GM12801 (cell line): ENCODE results near the gene GLRX3.

Experiments
- TF ChIP-seq, protein P1 (sequence below): IDR thresholded peaks from one replicate; pipeline ENCODE4 v1.5.1; 2011; ENCODE audit warnings: control low read depth; ENCODE audit not compliant: insufficient read length; ENCODE audit errors: extremely low read depth

GLRX3 gene

DNA sequence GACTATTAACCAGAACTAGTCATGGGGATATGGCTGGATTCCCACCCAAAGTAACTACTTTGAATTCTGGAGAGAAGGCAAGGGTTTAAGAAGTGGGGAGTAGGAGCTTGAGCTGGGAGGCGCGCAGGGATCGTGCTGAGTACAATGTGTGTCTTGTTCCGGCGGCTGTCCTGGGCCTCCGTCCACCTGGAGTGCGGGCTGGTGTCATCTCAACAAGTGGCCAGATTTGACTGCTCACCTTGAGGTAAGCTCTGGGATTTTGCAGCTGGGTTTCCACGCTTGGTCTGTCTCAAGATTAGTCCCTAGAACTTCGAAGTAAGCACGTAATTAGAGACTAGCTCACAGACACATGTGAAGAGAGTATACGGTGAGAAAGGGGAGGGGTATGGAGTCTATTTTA lies 49.4 kb downstream of the GLRX3 start:
- TF ChIP-seq, protein P1, sequence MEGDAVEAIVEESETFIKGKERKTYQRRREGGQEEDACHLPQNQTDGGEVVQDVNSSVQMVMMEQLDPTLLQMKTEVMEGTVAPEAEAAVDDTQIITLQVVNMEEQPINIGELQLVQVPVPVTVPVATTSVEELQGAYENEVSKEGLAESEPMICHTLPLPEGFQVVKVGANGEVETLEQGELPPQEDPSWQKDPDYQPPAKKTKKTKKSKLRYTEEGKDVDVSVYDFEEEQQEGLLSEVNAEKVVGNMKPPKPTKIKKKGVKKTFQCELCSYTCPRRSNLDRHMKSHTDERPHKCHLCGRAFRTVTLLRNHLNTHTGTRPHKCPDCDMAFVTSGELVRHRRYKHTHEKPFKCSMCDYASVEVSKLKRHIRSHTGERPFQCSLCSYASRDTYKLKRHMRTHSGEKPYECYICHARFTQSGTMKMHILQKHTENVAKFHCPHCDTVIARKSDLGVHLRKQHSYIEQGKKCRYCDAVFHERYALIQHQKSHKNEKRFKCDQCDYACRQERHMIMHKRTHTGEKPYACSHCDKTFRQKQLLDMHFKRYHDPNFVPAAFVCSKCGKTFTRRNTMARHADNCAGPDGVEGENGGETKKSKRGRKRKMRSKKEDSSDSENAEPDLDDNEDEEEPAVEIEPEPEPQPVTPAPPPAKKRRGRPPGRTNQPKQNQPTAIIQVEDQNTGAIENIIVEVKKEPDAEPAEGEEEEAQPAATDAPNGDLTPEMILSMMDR, result no peak

DNA sequence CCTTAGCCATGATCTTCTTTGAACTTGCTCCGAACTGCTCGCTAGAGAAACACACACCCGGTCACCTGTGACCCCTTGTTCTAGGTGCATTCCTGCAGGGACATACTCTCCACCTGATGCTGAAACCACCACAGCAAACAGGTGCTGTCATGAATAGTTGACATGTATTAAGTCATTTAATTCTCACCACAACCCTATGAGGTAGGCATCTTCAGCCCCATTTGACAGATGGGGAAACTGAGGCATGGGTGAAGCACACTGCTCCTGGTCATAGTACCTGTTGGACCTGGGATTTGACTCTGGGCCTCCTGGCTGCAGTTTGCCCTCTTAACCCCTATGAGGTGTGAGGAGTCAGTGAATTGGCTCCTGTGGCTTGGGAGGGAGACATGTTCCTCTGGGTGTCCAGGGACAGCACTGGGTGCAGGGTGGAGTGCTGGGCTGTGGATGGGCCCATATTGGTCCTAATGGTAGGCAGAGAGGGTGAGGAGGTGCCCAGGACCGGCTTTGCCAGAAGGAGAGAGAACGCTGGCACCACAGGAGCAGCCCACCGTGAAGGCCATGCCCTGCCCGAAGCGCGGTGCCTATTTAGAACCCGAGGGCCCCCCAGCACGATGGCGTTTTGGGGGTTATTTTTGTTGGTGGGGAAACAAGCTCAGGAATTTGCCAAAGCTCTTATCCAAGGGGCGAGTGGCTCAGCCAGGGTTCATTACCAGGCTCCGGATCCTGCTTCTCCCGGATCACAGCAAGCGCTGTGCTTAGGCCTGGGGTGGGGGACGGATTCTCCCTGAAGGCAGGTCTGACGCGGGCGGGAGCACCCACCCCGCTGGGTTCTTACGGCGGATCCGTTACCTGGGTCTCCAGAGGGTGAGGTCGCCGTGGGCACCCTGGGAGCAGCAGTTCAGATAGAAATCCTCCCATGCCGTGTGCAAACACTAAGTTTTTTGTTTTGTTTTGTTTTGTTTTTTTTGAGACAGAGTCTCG lies 52.3 kb downstream of the GLRX3 start:
- TF ChIP-seq, protein P1, result no peak

DNA sequence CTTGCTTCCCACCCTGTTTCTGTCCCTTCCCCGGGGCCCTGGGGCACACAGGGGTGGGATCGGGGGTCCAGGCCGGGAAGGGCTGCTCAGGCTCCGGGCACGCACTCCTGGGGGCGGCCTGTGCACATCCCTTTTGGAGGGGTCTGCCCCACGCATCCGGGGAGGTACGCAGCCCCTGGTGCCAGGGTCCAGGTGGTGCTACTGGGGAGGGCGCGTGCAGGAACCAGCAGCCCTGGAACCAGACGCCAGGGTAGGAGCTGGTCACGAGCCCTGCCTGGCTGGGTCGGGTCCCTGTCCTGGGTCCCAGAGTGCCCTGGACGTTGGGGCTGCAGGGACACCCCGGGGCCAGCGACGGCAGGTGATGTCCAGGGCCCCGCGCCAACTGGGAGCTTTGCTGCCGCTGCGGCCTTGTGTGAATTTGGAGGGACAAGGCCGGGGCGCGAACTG lies 53.4 kb downstream of the GLRX3 start:
- TF ChIP-seq, protein P1, result no peak

DNA sequence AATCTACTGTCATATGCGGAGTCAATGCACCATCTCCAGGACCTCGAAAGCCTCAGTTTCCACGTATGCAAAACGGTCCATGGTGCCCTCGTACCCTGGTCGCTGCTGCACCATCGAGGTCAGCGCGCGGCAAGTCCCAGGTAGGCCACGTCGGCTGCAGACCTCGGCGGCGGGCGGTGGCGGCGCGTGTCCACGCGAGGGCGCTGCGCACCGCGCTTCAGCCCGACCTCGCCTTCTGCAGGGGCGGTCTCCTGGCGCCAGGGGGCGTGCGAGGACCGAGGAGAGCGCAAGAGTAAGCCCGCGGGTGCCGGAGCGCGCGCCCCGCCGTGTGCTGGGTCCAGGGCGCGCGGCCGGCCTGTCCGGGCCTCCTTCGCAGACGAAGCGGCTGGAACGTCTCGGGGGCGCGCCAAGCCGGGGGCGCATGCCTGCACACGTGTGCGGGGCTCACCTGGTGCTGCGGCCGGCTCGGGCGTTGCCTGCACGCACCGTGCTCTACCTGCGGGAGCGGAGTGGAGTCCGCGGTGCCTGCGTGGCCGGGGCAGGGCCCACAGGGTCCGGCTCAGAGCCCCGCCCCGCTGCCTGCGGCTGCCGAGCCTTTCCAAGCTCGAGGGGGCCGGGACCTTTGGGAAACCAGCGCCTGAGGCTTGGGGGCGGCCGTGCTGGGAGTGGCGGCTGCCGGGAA lies 54.0 kb downstream of the GLRX3 start:
- TF ChIP-seq, protein P1, result no peak

DNA sequence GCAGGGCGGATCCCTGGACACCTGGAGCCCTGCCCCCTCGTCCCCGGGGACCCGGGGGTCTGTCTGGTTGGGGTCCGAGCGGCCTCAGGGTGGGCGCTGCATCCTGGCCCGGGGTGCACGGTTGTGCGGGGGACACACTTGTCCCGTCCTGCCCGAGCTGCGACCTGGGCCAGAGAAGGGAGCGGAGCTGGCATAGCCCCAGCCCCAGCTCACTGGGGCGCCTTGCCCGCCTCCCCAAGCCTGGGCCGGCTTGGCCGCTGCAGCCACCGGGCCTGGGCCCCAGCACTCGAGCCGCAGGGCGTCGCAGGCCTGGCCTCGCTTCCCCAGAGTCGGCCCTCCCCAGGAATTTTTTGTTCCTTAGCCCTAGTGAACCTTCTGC lies 54.5 kb downstream of the GLRX3 start:
- TF ChIP-seq, protein P1, result no peak

DNA sequence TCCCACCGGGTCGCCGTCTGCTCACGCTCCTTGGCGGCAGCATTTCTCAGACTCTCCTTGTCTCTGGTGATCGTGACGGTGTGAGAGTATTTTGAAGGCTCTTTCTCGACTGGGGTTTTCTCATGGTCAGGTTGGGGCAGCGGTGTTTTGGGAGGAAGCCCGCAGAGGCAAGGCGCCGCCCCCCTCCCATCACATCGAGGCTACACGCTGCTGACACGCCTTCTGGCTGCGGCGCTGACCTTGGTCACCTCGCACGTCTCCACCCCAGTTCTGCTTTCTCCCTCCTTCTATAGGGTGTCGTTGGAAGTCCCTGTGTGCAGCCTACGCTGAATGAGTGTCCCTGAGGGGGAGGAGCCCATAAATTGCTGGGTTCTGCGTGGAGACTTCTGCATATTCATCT lies 55.2 kb downstream of the GLRX3 start:
- TF ChIP-seq, protein P1, result no peak

DNA sequence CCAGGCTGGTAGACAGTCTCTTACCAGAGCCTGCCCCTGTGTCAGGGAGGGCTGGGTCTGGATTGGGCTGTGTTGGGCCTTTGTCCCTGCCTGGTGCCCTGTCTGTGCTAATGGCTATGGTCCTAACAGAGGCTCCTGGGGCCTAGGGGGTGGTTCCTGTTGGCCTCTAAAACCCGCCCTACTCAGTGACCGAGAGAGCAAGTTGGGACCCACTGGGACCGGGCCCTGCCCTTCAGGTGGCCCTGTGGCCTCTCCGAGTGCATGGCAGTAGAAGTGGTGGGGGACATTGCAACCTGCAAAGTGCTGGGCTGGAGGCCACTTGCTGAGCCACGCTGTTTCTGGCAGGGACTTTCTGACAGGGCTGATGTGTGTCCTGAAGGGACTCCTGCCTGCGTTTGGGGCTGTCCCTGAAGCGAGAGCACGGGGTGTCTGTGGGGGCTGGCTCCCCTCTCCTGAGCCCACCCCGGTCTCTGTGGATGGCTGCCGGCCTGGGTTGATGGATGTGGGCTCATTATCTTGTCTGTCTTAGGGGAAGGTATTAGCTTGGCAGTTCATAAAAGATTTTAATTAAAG lies 56.2 kb downstream of the GLRX3 start:
- TF ChIP-seq, protein P1, result no peak
